ENCODE data around the gene NRSN2. TPM values are rescaled to one million over a fixed set of nuclear protein-coding genes. Genes with fewer than 3 reads are reported as not detected.
"Not testable (repeated sequence)": the region's sequence is repeated elsewhere in the genome, so short reads cannot be mapped to it uniquely, and the experiment has no call there.

NRSN2 gene
- total and polyA plus RNA-seq, 12 donors: 12.1 to 53.9 (median 20.0) TPM

DNA sequence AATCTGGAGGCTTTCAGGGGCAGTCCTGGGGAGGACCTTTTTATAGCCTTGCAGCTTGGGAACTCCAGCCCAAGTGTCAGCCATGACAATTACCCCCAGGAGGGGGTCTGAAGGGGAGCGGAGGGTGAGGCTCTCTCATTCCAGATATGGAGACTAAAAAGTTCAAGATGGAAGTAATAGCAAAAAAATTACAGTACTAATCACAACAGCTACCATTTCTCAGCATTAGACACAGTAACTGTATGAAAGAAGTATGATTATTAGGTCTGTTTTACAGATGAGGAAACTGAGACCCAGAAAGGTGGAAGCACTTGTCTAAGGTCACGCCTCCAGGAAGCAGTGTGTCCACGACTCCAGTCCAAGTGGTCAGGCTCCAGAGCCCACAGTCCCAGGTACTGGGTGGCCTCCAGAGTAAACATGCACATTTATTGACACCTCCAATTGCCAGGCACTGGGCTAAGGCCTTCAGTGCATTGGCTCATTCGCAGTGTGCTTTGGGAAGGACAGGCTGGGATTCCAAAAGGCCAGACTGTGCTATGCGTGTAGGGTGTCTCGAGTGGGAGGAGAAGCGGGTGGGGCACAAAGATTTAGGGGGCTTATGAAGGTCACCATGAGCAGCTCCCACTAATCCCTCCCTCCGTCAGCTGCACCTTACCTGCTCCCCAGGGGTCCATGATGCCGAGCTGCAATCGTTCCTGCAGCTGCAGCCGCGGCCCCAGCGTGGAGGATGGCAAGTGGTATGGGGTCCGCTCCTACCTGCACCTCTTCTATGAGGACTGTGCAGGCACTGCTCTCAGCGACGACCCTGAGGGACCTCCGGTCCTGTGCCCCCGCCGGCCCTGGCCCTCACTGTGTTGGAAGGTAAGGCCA is 2.3 kb downstream of the NRSN2 start:
- Histone ChIP-seq H3K27ac (peak overlapping the region in 5 of 10 donors; percentile 37 to 97 (median 95)), H3K27me3 (no peaks in the 10 kb centered on the region), H3K4me3 (peak overlapping the region in 2 of 10 donors; percentile 66 to 83), H3K36me3 (peaks cover 0 to 44% (median 0%) of the 10 kb centered on the region in 9 donors), H3K4me1 (peaks cover 0 to 26% (median 14%) of the 10 kb centered on the region in 9 donors), H3K9me3 (no peaks in the 10 kb centered on the region)
- intact Hi-C loops (cut with DNase I): no loop called here
- DNase-seq: no peak
- TF ChIP-seq, protein P1, sequence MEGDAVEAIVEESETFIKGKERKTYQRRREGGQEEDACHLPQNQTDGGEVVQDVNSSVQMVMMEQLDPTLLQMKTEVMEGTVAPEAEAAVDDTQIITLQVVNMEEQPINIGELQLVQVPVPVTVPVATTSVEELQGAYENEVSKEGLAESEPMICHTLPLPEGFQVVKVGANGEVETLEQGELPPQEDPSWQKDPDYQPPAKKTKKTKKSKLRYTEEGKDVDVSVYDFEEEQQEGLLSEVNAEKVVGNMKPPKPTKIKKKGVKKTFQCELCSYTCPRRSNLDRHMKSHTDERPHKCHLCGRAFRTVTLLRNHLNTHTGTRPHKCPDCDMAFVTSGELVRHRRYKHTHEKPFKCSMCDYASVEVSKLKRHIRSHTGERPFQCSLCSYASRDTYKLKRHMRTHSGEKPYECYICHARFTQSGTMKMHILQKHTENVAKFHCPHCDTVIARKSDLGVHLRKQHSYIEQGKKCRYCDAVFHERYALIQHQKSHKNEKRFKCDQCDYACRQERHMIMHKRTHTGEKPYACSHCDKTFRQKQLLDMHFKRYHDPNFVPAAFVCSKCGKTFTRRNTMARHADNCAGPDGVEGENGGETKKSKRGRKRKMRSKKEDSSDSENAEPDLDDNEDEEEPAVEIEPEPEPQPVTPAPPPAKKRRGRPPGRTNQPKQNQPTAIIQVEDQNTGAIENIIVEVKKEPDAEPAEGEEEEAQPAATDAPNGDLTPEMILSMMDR (IDR thresholded peaks at IDR 0.05): no peak
- WGBS, 2 donors: 93% methylated on average over 19 of the region's 19 CpGs
- ATAC-seq: no peak

DNA sequence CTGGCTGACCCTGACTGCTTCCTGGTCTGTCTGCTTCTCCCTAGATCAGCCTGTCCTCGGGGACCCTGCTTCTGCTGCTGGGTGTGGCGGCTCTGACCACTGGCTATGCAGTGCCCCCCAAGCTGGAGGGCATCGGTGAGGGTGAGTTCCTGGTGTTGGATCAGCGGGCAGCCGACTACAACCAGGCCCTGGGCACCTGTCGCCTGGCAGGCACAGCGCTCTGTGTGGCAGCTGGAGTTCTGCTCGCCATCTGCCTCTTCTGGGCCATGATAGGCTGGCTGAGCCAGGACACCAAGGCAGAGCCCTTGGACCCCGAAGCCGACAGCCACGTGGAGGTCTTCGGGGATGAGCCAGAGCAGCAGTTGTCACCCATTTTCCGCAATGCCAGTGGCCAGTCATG is 6.3 kb downstream of the NRSN2 start:
- H3K36me3 ChIP-seq: peaks cover 0 to 44% (median 0%) of the 10 kb centered on the region in 9 donors
- no peak overlapping the region for H3K27ac ChIP-seq
- H3K9me3 ChIP-seq: no peaks in the 10 kb centered on the region
- ATAC-seq (peak in 1 of 8 donors; percentile 9), DNase-seq (no peak)
- intact Hi-C loops (cut with DNase I): loop anchor here in 9 of 10 donors (5.0 to 10.0 kb wide), 12 partner anchors 52 to 384 kb away; partner anchors contain the start of genes RBCK1 (in 2 of the 9), SRXN1 (in 1 of the 9) and TBC1D20 (in 1 of the 9)
- peaks cover 0 to 15% (median 10%) of the 10 kb centered on the region in 9 donors for H3K4me1 ChIP-seq
- no peak overlapping the region for H3K4me3 ChIP-seq
- no peaks in the 10 kb centered on the region for H3K27me3 ChIP-seq
- WGBS, 2 donors: 90% methylated on average over 13 of the region's 13 CpGs
- TF ChIP-seq, protein P1 (IDR thresholded peaks at IDR 0.05): no peak

DNA sequence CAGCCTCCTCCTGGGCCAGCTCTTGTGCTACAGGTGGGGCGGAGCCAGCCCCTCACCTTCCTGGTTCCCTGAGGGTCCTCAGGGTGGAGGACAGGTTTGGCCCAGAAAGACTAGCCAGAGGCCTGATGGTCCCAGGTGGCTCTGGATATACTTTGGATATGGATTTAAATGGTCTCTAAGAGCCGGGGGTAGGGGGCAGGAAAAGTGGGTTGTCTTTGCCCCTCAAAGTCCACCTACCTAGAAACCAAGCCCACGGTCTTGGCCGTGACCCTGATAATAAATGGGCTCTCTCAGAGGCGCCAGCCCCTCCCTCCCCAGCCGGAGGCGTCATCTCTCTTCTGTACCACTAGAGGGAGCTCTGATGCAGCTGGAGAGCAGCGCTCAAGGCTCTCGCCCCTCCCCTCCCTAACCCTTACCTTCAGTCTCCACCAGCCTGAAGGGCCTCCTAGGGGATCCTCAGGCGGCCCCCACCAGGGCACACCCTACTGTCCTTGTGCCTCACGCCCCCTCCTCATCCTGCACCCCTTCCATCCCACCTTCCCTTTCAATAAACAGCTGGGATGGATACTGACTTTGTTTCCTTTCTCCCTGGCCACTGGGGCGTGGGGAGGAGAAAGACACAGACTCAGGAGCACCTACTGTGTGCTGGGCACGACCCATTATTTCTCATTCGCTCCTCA is 7.5 kb downstream of the NRSN2 start:
- H3K27ac ChIP-seq: no peak overlapping the region
- intact Hi-C loops (cut with DNase I): loop anchor here in 9 of 10 donors (1.0 to 10.0 kb wide), 15 partner anchors 50 to 383 kb away; partner anchors contain the start of genes RBCK1 (in 2 of the 9), SRXN1 (in 1 of the 9) and TBC1D20 (in 1 of the 9)
- peak; percentile 60 to 72 for DNase-seq
- H3K4me3 ChIP-seq: no peak overlapping the region
- no peaks in the 10 kb centered on the region for H3K9me3 ChIP-seq
- TF ChIP-seq, protein P1 (IDR thresholded peaks at IDR 0.05): peak; percentile 94 to 99 (median 97)
- H3K4me1 ChIP-seq: peaks cover 0 to 8% (median 3%) of the 10 kb centered on the region in 9 donors
- peaks cover 0 to 40% (median 0%) of the 10 kb centered on the region in 9 donors for H3K36me3 ChIP-seq
- peak; percentile 84 to 96 (median 94) for ATAC-seq
- no peaks in the 10 kb centered on the region for H3K27me3 ChIP-seq
- 16 to 18% methylated on average over 14 of the region's 14 CpGs for WGBS, 2 donors

DNA sequence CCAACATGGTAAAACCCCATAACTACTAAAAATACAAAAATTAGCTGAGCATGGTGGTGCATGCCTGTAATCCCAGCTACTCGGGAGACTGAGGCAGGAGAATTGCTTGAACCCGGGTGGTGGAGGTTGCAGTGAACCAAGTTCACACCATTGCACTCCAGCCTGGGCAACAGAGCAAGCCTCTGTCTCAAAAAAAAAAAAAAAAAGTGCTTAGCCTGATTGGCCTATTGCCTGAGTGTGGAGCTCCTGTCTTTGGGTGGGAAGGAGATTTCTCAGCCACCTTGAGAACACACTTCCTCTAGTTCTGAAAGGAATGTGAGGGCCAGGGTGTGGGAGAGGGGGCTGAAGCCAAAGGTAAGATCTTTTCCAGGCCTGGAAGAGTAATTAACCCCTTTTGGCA is 9.2 kb downstream of the NRSN2 start:
- not testable (repeated sequence) for ATAC-seq, H3K9me3 ChIP-seq, DNase-seq, H3K27ac ChIP-seq, H3K4me1 ChIP-seq, H3K27me3 ChIP-seq, H3K4me3 ChIP-seq
- 86 to 88% methylated on average over 2 of the region's 2 CpGs for WGBS, 2 donors
- H3K36me3 ChIP-seq: peaks cover 0 to 26% (median 0%) of the 10 kb centered on the region in 9 donors
- intact Hi-C loops (cut with DNase I): loop anchor here in 9 of 10 donors (1.0 to 10.0 kb wide), 12 partner anchors 28 to 376 kb away; partner anchors contain the start of genes RBCK1 (in 2 of the 9) and SRXN1 (in 1 of the 9)
